K562 (cell line): ENCODE data around the gene DIAPH3. TPM values are rescaled to one million over a fixed set of nuclear protein-coding genes. Genes with fewer than 3 reads are reported as not detected.

Experiments
- ATAC-seq: fragments of 200-7000 bp; cut with Tn5 transposase; 3 replicates; pipeline ENCODE4 v1.9.1; 2020; ENCODE audit warnings: moderate library complexity
- BruUV-seq: library from RNA; stranded (reverse); fragments of 400-500 nt; replicated peaks from 2 replicates; lab custom pipeline; 2021; lab: Mats Ljungman, UMichigan
- CTCF ChIA-PET: fragments of 300-600 bp; formaldehyde crosslinking; extraction: SDS; loops from one replicate; lab custom pipeline; 2021; ENCODE audit warnings: low intra/inter-chr PET ratio; lab: Yijun Ruan, JAX
- POLR2A ChIA-PET: fragments of 300-600, 350-650 bp; sonication (Branson Sonifier 250); formaldehyde crosslinking; extraction: SDS; loops from one replicate; lab custom pipeline; 2021; ENCODE audit warnings: antibody characterized with exemption, inconsistent platforms; lab: Yijun Ruan, JAX
- DNase-seq, 4 experiments: peaks; one replicate each; pipeline versions ENCODE4 v3.0.0 to v3.0.0-alpha.2; 2011 to 2018; ENCODE audit warnings: low spot score in 3 of 4, mixed read lengths in 3 of 4; ENCODE audit errors: extremely low read depth in 1 of 4
- FAIRE-seq: peaks from 2 replicates; lab custom pipeline; 2011; peaks lifted over from hg19 to GRCh38; lab: Jason Lieb, UNC
- H2AFZ ChIP-seq: 2 replicates; pipeline ENCODE4 v1.6.0; 2011; ENCODE audit warnings: low read depth, low read length, control low read depth, inconsistent platforms
- H3K27ac ChIP-seq: fragments of 200-600 bp; 3 replicates; pipeline ENCODE4 v1.8.0; 2011; ENCODE audit warnings: low read depth, mild to moderate bottlenecking, control low read depth, inconsistent platforms, low read length, moderate library complexity, mixed read lengths; ENCODE audit errors: extremely low read depth
- H3K27me3 ChIP-seq, 2 experiments: fragments of 300-600 bp in 1 of 2; 2 replicates in 1 of 2; 3 replicates in 1 of 2; pipeline versions ENCODE4 v1.6.0 to v1.8.0; 2011; ENCODE audit warnings: inconsistent platforms in 2 of 2, low read length in 2 of 2, mild to moderate bottlenecking in 1 of 2, mixed read lengths in 1 of 2, moderate library complexity in 1 of 2; ENCODE audit not compliant: control insufficient read depth in 2 of 2, insufficient read depth in 2 of 2
- H3K36me3 ChIP-seq: fragments of 300-600 bp; 3 replicates; pipeline ENCODE4 v1.8.0; 2011; ENCODE audit warnings: mild to moderate bottlenecking, low read length, inconsistent platforms; ENCODE audit not compliant: control insufficient read depth, insufficient read depth
- H3K4me1 ChIP-seq, 2 experiments: fragments of 200-600 bp in 1 of 2; replicated peaks in 1 of 2; 2 replicates in 1 of 2; 3 replicates in 1 of 2; pipeline versions ENCODE4 v1.5.1 to v1.8.0; 2011; ENCODE audit warnings: inconsistent platforms in 2 of 2, low read length in 2 of 2, mild to moderate bottlenecking in 1 of 2, mixed read lengths in 1 of 2, moderate library complexity in 1 of 2; ENCODE audit not compliant: control insufficient read depth in 2 of 2, insufficient read depth in 2 of 2
- H3K4me2 ChIP-seq: 2 replicates; pipeline ENCODE4 v1.6.1; 2011; ENCODE audit warnings: low read length, control low read depth, inconsistent platforms, mixed read lengths; ENCODE audit not compliant: insufficient read depth
- H3K4me3 ChIP-seq: fragments of 200-600 bp; sonication (generic), shearing (Covaris generic); 2 replicates; pipeline ENCODE4 v1.5.1; 2016; ENCODE audit warnings: control low read depth, inconsistent platforms
- H3K79me2 ChIP-seq: fragments of 200-600 bp; 3 replicates; pipeline ENCODE4 v1.8.0; 2011; ENCODE audit warnings: low read length, inconsistent platforms; ENCODE audit not compliant: control insufficient read depth, insufficient read depth
- H3K9ac ChIP-seq, 2 experiments: 2 replicates each; pipeline versions ENCODE4 v1.6.0 to v1.6.1; 2011; ENCODE audit warnings: low read depth in 2 of 2, low read length in 2 of 2, control low read depth in 1 of 2, inconsistent platforms in 1 of 2, mild to moderate bottlenecking in 1 of 2, mixed read lengths in 1 of 2; ENCODE audit not compliant: insufficient read depth in 1 of 2
- H3K9me1 ChIP-seq: one replicate; pipeline ENCODE4 v1.6.0; 2011; ENCODE audit warnings: inconsistent platforms, mild to moderate bottlenecking, low read length, moderate library complexity; ENCODE audit not compliant: control insufficient read depth, insufficient read depth
- H3K9me3 ChIP-seq: replicated peaks from 2 replicates; pipeline ENCODE4 v1.5.1; 2011; ENCODE audit warnings: low read depth, low read length, inconsistent platforms; ENCODE audit not compliant: control insufficient read depth, insufficient read depth
- H4K20me1 ChIP-seq: replicated peaks from 2 replicates; pipeline ENCODE4 v1.6.1; 2011; ENCODE audit warnings: low read length, inconsistent platforms, mixed read lengths; ENCODE audit not compliant: control insufficient read depth, insufficient read depth
- CREBBP ChIP-seq: IDR thresholded peaks from one replicate; pipeline ENCODE4 v1.6.1; 2012; ENCODE audit warnings: low read depth, mild to moderate bottlenecking, control low read depth, inconsistent platforms, low read length
- EP400 ChIP-seq: fragments of 450-650 bp; IDR thresholded peaks from 2 replicates; pipeline ENCODE4 v1.6.1; 2017; ENCODE audit warnings: antibody characterized with exemption, mild to moderate bottlenecking, moderate library complexity
- GTF2A2 ChIP-seq: IDR thresholded peaks from 2 replicates; pipeline ENCODE4 v1.6.1; 2016; ENCODE audit warnings: mild to moderate bottlenecking, missing genetic modification characterization, missing compliant biosample characterization
- ILK ChIP-seq: fragments of 450-650 bp; IDR thresholded peaks from 2 replicates; pipeline ENCODE4 v1.6.1; 2016; ENCODE audit warnings: missing genetic modification characterization, low read depth, mild to moderate bottlenecking, missing compliant biosample characterization, moderate library complexity, borderline replicate concordance
- SAFB ChIP-seq: fragments of 200-400 bp; formaldehyde crosslinking; IDR thresholded peaks from 2 replicates; pipeline ENCODE4 v1.6.1; 2017; ENCODE audit warnings: low read depth, low read length, borderline replicate concordance
- ZBTB7A ChIP-seq: IDR thresholded peaks from 2 replicates; pipeline ENCODE4 v1.6.1; 2011; ENCODE audit warnings: low read depth, mild to moderate bottlenecking, low read length, moderate library complexity, borderline replicate concordance; ENCODE audit not compliant: control insufficient read depth
- ZNF197 ChIP-seq: fragments of 200-800 bp; sonication (Bioruptor generic); IDR thresholded peaks from 2 replicates; pipeline ENCODE4 v1.6.1; 2016; ENCODE audit warnings: low read depth, missing genetic modification characterization, missing compliant biosample characterization
- ZNF217 ChIP-seq: sonication (generic); formaldehyde crosslinking; IDR thresholded peaks from 2 replicates; pipeline ENCODE4 v1.8.0; 2022; ENCODE audit warnings: mild to moderate bottlenecking, missing genetic modification reagents
- WGBS: fragments of 100-300 bp; shearing (Covaris generic); methylation state at CpG from one replicate; pipeline ENCODE4 v1.1.6; 2016; ENCODE audit warnings: low coverage, mixed read lengths; ENCODE audit not compliant: insufficient coverage; ENCODE audit errors: missing lambda C conversion rate; 5-methylcytosine and 5-hydroxymethylcytosine counted together
- in situ Hi-C: fragments of 300-500 bp; cut with MboI; formaldehyde crosslinking; loops from 4 replicates; pipeline ENCODE4 v1.15.0; 2018; ENCODE audit warnings: inconsistent platforms, mixed read lengths
- intact Hi-C: fragments of 100-400 bp; cut with micrococcal nuclease; formaldehyde crosslinking; loops from 2 replicates; pipeline ENCODE4 v1.14.2; 2022
- polyA plus RNA-seq, 8 experiments: library from polyadenylated mRNA; depleted of rRNA in 4 of 8; stranded (reverse) in 5 of 8; unstranded in 3 of 8; fragments of >200 nt; fragmentation: Nextera tagmentation in 2 of 8; fragmentation: Illumina TruSeq in 1 of 8; extraction: Ambion mirVana in 2 of 8; extraction: Trizol in 1 of 8; gene quantifications; 2 replicates each; pipeline versions ENCODE4 v1.2.1 to v1.2.3, GENCODE V29; 2011 to 2014; ENCODE audit warnings: inconsistent platforms in 1 of 8, missing spikeins in 1 of 8
- total RNA-seq, 7 experiments: library from RNA; depleted of rRNA in 6 of 7; stranded (reverse); fragments of >200 nt in 6 of 7; fragmentation: Illumina TruSeq in 2 of 7; extraction: Trizol in 2 of 7; gene quantifications; 2 replicates each; pipeline versions ENCODE4 v1.2.1 to v1.2.3, GENCODE V29; 2011 to 2021; ENCODE audit warnings: low replicate concordance in 1 of 7
- TF ChIP-seq, protein P1 (sequence below): sonication (generic); formaldehyde crosslinking; IDR thresholded peaks from 2 replicates; pipeline ENCODE4 v1.8.0; 2022; ENCODE audit warnings: missing genetic modification reagents, mild to moderate bottlenecking, moderate library complexity, borderline replicate concordance
- TF ChIP-seq, protein P2 (sequence below): fragments of 250-450 bp; sonication (Bioruptor Pico); IDR thresholded peaks from 2 replicates; pipeline ENCODE4 v1.5.0; 2021; ENCODE audit warnings: mild to moderate bottlenecking, moderate library complexity

The DIAPH3 gene
- total and polyA plus RNA-seq, 9 of the 15 experiments (the other 6 are each of a cell fraction or from before 2014, with no cell fraction given) = 9.0 to 18.7 (median 14.7) TPM

GRCh38 chr13:59745392-59745788 is 418.3 kb downstream of the DIAPH3 start:
- H3K9me1 ChIP-seq = no peaks in the 10 kb centered on the region
- 93% methylated on average over 1 of the region's 1 CpG for WGBS
- FAIRE-seq (no peak), DNase-seq (no peak), ATAC-seq (no peak)
- no peak overlapping the region for H3K9ac ChIP-seq
- no peaks in the 10 kb centered on the region for H3K27me3 ChIP-seq
- H3K4me1 ChIP-seq = peaks cover 0 to 4% of the 10 kb centered on the region in 2 experiments; a peak in 2 of 5 replicates
- no peaks in the 10 kb centered on the region for H4K20me1 ChIP-seq
- in situ Hi-C loops = no loop called here
- POLR2A ChIA-PET = interaction anchor here (0.8 kb wide), 1 partner anchor 8 kb away, joined by 3 read pairs; no protein-coding TSS in a partner anchor
- H3K4me2 ChIP-seq = no peak overlapping the region
- no peak overlapping the region for H3K27ac ChIP-seq
- no peak overlapping the region for H2AFZ ChIP-seq
- no peaks in the 10 kb centered on the region for H3K79me2 ChIP-seq
- intact Hi-C loops = no loop called here
- no peaks in the 10 kb centered on the region for H3K9me3 ChIP-seq
- H3K4me3 ChIP-seq = no peak overlapping the region
- CTCF ChIA-PET = no interaction called here
- H3K36me3 ChIP-seq = no peaks in the 10 kb centered on the region
- no TSS peak for BruUV-seq
- TF ChIP-seq ZBTB7A = no peak

DNA sequence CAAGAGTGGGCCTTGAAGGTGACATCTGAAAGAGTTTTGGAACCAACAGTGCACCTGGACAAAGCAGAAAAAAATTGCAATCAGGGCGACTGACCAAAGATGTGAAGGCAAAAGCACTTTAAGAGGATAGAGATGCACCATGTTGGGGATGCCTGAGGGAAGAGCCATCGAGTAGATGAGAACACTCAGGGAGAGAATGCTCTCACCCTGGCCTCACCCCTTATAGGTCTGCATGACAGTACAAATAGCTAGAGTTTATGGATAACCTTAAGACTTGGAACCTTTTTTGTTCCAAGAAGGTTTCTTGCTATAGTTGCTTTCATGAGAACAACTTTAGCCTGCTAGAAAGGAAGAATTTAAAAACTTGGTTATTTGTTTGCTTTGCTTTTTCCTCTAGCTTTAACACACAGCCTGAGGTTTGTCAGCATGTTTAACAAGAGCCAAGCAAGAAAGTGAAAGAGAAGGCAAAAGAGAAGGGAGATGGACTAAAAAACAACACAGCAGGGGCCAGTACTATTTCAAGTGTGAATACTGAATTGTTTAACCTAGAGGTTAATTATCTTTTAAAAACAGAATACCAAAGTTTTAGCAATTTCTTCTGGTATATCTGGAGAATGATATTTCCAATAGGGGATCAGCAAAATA is 418.9 kb downstream of the DIAPH3 start:
- H2AFZ ChIP-seq = no peak overlapping the region
- CTCF ChIA-PET = no interaction called here
- TF ChIP-seq, protein P1, sequence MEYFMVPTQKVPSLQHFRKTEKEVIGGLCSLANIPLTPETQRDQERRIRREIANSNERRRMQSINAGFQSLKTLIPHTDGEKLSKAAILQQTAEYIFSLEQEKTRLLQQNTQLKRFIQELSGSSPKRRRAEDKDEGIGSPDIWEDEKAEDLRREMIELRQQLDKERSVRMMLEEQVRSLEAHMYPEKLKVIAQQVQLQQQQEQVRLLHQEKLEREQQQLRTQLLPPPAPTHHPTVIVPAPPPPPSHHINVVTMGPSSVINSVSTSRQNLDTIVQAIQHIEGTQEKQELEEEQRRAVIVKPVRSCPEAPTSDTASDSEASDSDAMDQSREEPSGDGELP (CRISPR knock-in tag) = no peak
- TF ChIP-seq GTF2A2 (tag) (no peak), SAFB (no peak), ZNF197 (CRISPR knock-in tag) (no peak), CREBBP (no peak), ILK (tag) (no peak), EP400 (no peak), ZNF217 (no peak)
- TF ChIP-seq, protein P2, sequence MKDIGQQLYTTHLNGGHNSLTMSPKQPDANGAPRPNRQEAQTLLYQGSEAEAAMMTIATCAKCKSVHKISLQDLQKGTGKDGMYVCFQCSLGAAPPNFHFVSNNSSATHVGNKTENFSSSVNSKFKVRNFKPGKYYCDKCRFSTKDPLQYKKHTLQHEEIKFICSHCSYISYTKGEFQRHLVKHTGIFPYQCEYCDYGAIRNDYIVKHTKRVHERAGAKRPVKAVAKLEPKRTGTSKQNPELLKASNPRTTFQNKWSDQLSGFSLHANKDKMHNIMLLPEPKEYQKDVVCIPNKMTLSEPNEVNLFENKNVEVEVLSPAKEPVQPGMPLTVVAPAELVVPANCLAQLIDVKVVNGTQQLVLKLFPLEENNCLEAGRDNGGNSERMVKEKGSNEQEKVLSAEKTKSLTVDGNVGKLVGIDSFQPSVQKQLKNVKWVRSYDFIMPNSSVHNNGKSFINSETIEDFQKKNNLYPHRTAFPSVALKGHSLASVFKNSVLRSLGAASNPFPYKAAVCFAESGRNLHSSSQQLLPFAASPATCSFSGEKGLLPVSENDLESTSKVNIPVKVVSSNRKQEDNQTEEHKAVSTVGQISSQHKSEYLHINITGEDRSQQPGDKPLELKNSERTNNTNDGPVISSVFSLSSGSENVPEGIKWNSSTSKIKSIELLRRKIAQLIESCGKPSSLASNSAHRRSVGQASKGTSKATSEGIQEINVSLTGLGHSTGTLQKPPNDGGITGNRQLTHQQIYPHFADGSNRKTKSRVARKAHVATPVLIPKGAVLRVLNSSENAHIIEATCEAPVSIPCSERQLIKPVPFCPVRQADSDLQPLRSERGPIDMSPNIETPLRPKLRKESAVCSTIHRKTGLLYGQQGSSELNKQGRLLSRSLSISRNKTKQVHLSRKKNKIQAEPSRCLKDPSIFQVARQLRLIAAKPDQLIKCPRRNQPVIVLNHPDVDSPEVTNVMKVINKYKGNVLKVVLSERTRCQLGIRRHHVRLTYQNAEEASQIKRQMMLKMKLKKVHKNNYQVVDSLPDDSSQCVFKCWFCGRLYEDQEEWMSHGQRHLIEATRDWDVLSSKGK (CRISPR knock-in tag) = no peak

More for the DNA sequence above, 418.9 kb downstream of the DIAPH3 start:
- Histone ChIP-seq H3K36me3 (no peaks in the 10 kb centered on the region), H3K9ac (no peak overlapping the region), H3K27me3 (no peaks in the 10 kb centered on the region), H3K79me2 (no peaks in the 10 kb centered on the region), H3K4me2 (no peak overlapping the region), H3K4me1 (peaks cover 0 to 4% of the 10 kb centered on the region in 2 experiments; a peak in 2 of 5 replicates), H3K27ac (no peak overlapping the region), H3K4me3 (no peak overlapping the region), H4K20me1 (no peaks in the 10 kb centered on the region), H3K9me1 (no peaks in the 10 kb centered on the region), H3K9me3 (no peaks in the 10 kb centered on the region)
- FAIRE-seq (no peak), ATAC-seq (no peak), DNase-seq (no peak)
- 24% methylated on average over 2 of the region's 2 CpGs for WGBS
- no TSS peak for BruUV-seq
- in situ Hi-C loops = no loop called here
- intact Hi-C loops = no loop called here
- POLR2A ChIA-PET = no interaction called here
